CD14-positive monocyte (primary cell): Measurements from ENCODE around the gene ARHGAP44. TPM values are rescaled to one million over a fixed set of nuclear protein-coding genes. Genes with fewer than 3 reads are reported as not detected.
A peak's percentile ranks its signal among the peaks of the same experiment; 100 is the strongest.

ENCODE experiments used
- DNase-seq, 3 donors: peaks; one replicate each; pipeline ENCODE4 v3.0.0-alpha.2; 2011 to 2022
- H2AFZ ChIP-seq: 2 replicates; pipeline ENCODE4 v1.6.0; 2012; ENCODE audit warnings: mild to moderate bottlenecking, low read depth, low read length, inconsistent platforms; ENCODE audit not compliant: insufficient read depth, poor library complexity, severe bottlenecking
- H3K27ac ChIP-seq, 2 donors: 1 replicate in 1 of 2; 2 replicates in 1 of 2; pipeline ENCODE4 v1.5.1; 2012 to 2013; ENCODE audit warnings: low read length in 2 of 2, control low read depth in 1 of 2, inconsistent platforms in 1 of 2, low read depth in 1 of 2, mild to moderate bottlenecking in 1 of 2
- H3K27me3 ChIP-seq, 2 donors: one replicate each; pipeline versions ENCODE4 v1.6.0 to v1.6.1; 2011 to 2013; ENCODE audit warnings: low read length in 2 of 2; ENCODE audit not compliant: control insufficient read depth in 2 of 2, insufficient read depth in 2 of 2
- H3K36me3 ChIP-seq, 2 donors: replicated peaks in 1 of 2; 1 replicate in 1 of 2; 2 replicates in 1 of 2; pipeline versions ENCODE4 v1.5.1 to v1.6.1; 2012 to 2013; ENCODE audit warnings: low read length in 2 of 2, control low read depth in 1 of 2, inconsistent platforms in 1 of 2, mild to moderate bottlenecking in 1 of 2; ENCODE audit not compliant: insufficient read depth in 2 of 2, control insufficient read depth in 1 of 2
- H3K4me1 ChIP-seq, 2 donors: 1 replicate in 1 of 2; 2 replicates in 1 of 2; pipeline versions ENCODE4 v1.5.1 to v1.6.1; 2012 to 2013; ENCODE audit warnings: low read length in 2 of 2, control low read depth in 1 of 2, inconsistent platforms in 1 of 2, mild to moderate bottlenecking in 1 of 2, moderate library complexity in 1 of 2; ENCODE audit not compliant: insufficient read depth in 2 of 2, control insufficient read depth in 1 of 2
- H3K4me2 ChIP-seq: replicated peaks from 2 replicates; pipeline ENCODE3; 2012; ENCODE audit warnings: low read length, moderate library complexity, mild to moderate bottlenecking; ENCODE audit not compliant: poor library complexity, severe bottlenecking; ENCODE audit errors: extremely low read depth
- H3K4me3 ChIP-seq, 3 experiments: fragments of 200-600 bp in 1 of 3; sonication (generic) in 1 of 3; replicated peaks in 1 of 3; 1 replicate in 2 of 3; 2 replicates in 1 of 3; pipeline ENCODE4 v1.5.1; 2011 to 2013; ENCODE audit warnings: low read length in 3 of 3, mild to moderate bottlenecking in 3 of 3, control low read depth in 2 of 3, low read depth in 2 of 3, inconsistent platforms in 1 of 3, moderate library complexity in 1 of 3
- H3K79me2 ChIP-seq: 2 replicates; pipeline ENCODE4 v1.6.0; 2012; ENCODE audit warnings: mild to moderate bottlenecking, control low read depth, inconsistent platforms, low read length, moderate library complexity; ENCODE audit not compliant: insufficient read depth
- H3K9ac ChIP-seq: 2 replicates; pipeline ENCODE4 v1.6.0; 2017; ENCODE audit warnings: low read length, mild to moderate bottlenecking; ENCODE audit not compliant: insufficient read depth, poor library complexity, severe bottlenecking
- H3K9me3 ChIP-seq, 2 donors: replicated peaks in 1 of 2; 1 replicate in 1 of 2; 2 replicates in 1 of 2; pipeline versions ENCODE4 v1.5.1 to v1.6.1; 2012 to 2013; ENCODE audit warnings: low read length in 2 of 2, control low read depth in 1 of 2; ENCODE audit not compliant: control insufficient read depth in 1 of 2, insufficient read depth in 1 of 2
- H4K20me1 ChIP-seq: 2 replicates; pipeline ENCODE4 v1.6.0; 2012; ENCODE audit warnings: mild to moderate bottlenecking, low read length, control low read depth, moderate library complexity; ENCODE audit not compliant: insufficient read depth
- H3K27ac Mint-ChIP-seq, 7 donors: one replicate each; pipeline ENCODE4 v1.8.0; 2020; ENCODE audit warnings: mild to moderate bottlenecking in 7 of 7, mixed read lengths in 7 of 7, moderate library complexity in 6 of 7, inconsistent platforms in 2 of 7
- H3K27me3 Mint-ChIP-seq, 3 donors: one replicate each; pipeline ENCODE4 v1.8.0; 2021 to 2022; ENCODE audit warnings: low read depth in 3 of 3, mild to moderate bottlenecking in 3 of 3, mixed read lengths in 3 of 3, moderate library complexity in 3 of 3, inconsistent platforms in 1 of 3
- H3K36me3 Mint-ChIP-seq, 2 donors: one replicate each; pipeline ENCODE4 v1.8.0; 2020; ENCODE audit warnings: mixed read lengths in 2 of 2, inconsistent platforms in 1 of 2, mild to moderate bottlenecking in 1 of 2
- H3K4me1 Mint-ChIP-seq: one replicate; pipeline ENCODE4 v1.8.0; 2020; ENCODE audit warnings: mild to moderate bottlenecking, mixed read lengths
- H3K4me3 Mint-ChIP-seq, 2 donors: one replicate each; pipeline ENCODE4 v1.8.0; 2020; ENCODE audit warnings: mild to moderate bottlenecking in 2 of 2, mixed read lengths in 2 of 2, moderate library complexity in 1 of 2
- H3K9me3 Mint-ChIP-seq, 7 donors: one replicate each; pipeline ENCODE4 v1.8.0; 2020 to 2022; ENCODE audit warnings: mixed read lengths in 7 of 7, mild to moderate bottlenecking in 6 of 7, moderate library complexity in 6 of 7, inconsistent platforms in 2 of 7
- CTCF ChIP-seq: fragments of 200-600 bp; IDR thresholded peaks from one replicate; pipeline ENCODE4 v1.8.0; 2022; ENCODE audit warnings: antibody characterized with exemption, mild to moderate bottlenecking
- WGBS: methylation state at CpG from one replicate; pipeline ENCODE4 v1.1.5; 2013; ENCODE audit warnings: missing lambda C conversion rate; ENCODE audit not compliant: insufficient coverage; 5-methylcytosine and 5-hydroxymethylcytosine counted together
- intact Hi-C, 2 donors: fragments of 100-400 bp; cut with micrococcal nuclease; formaldehyde crosslinking; loops; one replicate each; pipeline versions ENCODE4 v1.15.0 to v1.15.1; 2023
- polyA plus RNA-seq, 3 donors: library from polyadenylated mRNA; depleted of rRNA in 1 of 3; unstranded in 2 of 3; stranded (reverse) in 1 of 3; fragments of 300-500 nt in 2 of 3; fragments of >200 nt in 1 of 3; fragmentation: Illumina TruSeq in 2 of 3; gene quantifications; 1 replicate in 2 of 3; 2 replicates in 1 of 3; pipeline ENCODE4 v1.2.3, GENCODE V29; 2012 to 2021

ARHGAP44 gene
- polyA plus RNA-seq, 3 donors: not detected

GRCh38 chr17:13001991-13002615 is 212.8 kb downstream of the ARHGAP44 start:
- no peak overlapping the region for H3K4me3 ChIP-seq
- no peak overlapping the region for H3K27ac ChIP-seq
- no peak overlapping the region for H2AFZ ChIP-seq
- intact Hi-C loops: no loop called here
- peaks cover 89 to 96% of the 10 kb centered on the region in 2 donors for H3K36me3 ChIP-seq
- TF ChIP-seq CTCF: no peak
- 98% methylated on average over 13 of the region's 15 CpGs for WGBS
- no peaks in the 10 kb centered on the region for H3K4me1 Mint-ChIP-seq
- H3K4me1 ChIP-seq: no peaks in the 10 kb centered on the region
- H3K27me3 Mint-ChIP-seq: no peaks in the 10 kb centered on the region
- H3K27ac Mint-ChIP-seq: no peak overlapping the region
- H4K20me1 ChIP-seq: peaks cover 6% of the 10 kb centered on the region
- peaks cover 4% of the 10 kb centered on the region for H3K79me2 ChIP-seq
- H3K9me3 ChIP-seq: no peaks in the 10 kb centered on the region
- peaks cover 0 to 3% (median 0%) of the 10 kb centered on the region in 7 donors for H3K9me3 Mint-ChIP-seq
- H3K27me3 ChIP-seq: no peaks in the 10 kb centered on the region
- no peak for DNase-seq
- no peak overlapping the region for H3K4me3 Mint-ChIP-seq
- H3K36me3 Mint-ChIP-seq: peaks cover 46 to 65% of the 10 kb centered on the region in 2 donors
- H3K9ac ChIP-seq: no peak overlapping the region
- H3K4me2 ChIP-seq: no peak overlapping the region

- intact Hi-C loops: no loop called here
- Histone ChIP-seq H3K27me3 (no peaks in the 10 kb centered on the region), H3K4me2 (no peak overlapping the region), H3K4me3 (no peak overlapping the region), H3K36me3 (peaks cover 86 to 95% of the 10 kb centered on the region in 2 donors), H3K27ac (no peak overlapping the region), H3K9ac (no peak overlapping the region), H2AFZ (no peak overlapping the region), H4K20me1 (peaks cover 6% of the 10 kb centered on the region), H3K79me2 (peaks cover 4% of the 10 kb centered on the region), H3K9me3 (no peaks in the 10 kb centered on the region), H3K4me1 (no peaks in the 10 kb centered on the region)
- WGBS: 13% methylated on average over 3 of the region's 15 CpGs
- H3K9me3 Mint-ChIP-seq: peaks cover 0 to 3% (median 0%) of the 10 kb centered on the region in 7 donors
- DNase-seq: peak; percentile 12 to 27 (median 26)
- H3K36me3 Mint-ChIP-seq: peaks cover 46 to 63% of the 10 kb centered on the region in 2 donors
- no peaks in the 10 kb centered on the region for H3K4me1 Mint-ChIP-seq
- TF ChIP-seq CTCF: peak; percentile 95
- no peak overlapping the region for H3K27ac Mint-ChIP-seq
- no peak overlapping the region for H3K4me3 Mint-ChIP-seq
- H3K27me3 Mint-ChIP-seq: no peaks in the 10 kb centered on the region
Measured at GRCh38 chr17:13002761-13003453, 213.6 kb downstream of the ARHGAP44 start.
